K562 (cell line): ENCODE results near the gene MAST4. TPM values are rescaled to one million over a fixed set of nuclear protein-coding genes. Genes with fewer than 3 reads are reported as not detected.

Experiments used
- ARID2 ChIP-seq: fragments of 450-650 bp; IDR thresholded peaks from 2 replicates; pipeline ENCODE4 v1.6.1; 2017; ENCODE audit warnings: antibody characterized with exemption, mild to moderate bottlenecking
- ARNT ChIP-seq, 2 experiments: fragments of 450-650 bp; IDR thresholded peaks; 2 replicates each; pipeline ENCODE4 v1.6.1; 2016; ENCODE audit warnings: mild to moderate bottlenecking in 1 of 2
- BMI1 ChIP-seq: fragments of 150-350 bp; IDR thresholded peaks from 2 replicates; pipeline ENCODE4 v1.6.1; 2014; ENCODE audit warnings: low read length
- CBFA2T3 ChIP-seq: fragments of 450-650 bp; IDR thresholded peaks from 2 replicates; pipeline ENCODE4 v1.6.1; 2017
- FOXK1 ChIP-seq: sonication (generic); formaldehyde crosslinking; IDR thresholded peaks from 2 replicates; pipeline ENCODE4 v1.8.0; 2022; ENCODE audit warnings: missing genetic modification reagents, mild to moderate bottlenecking, borderline replicate concordance
- GABPB2 ChIP-seq: fragments of 250-450 bp; sonication (Bioruptor Pico); conservative IDR thresholded peaks from 2 replicates; pipeline ENCODE4 v1.5.1; 2021; ENCODE audit warnings: mild to moderate bottlenecking
- GATA2 ChIP-seq: sonication (generic); formaldehyde crosslinking; IDR thresholded peaks from 2 replicates; pipeline ENCODE4 v1.4.0; 2020; ENCODE audit warnings: mild to moderate bottlenecking, missing genetic modification reagents
- HOXB6 ChIP-seq: fragments of 250-450 bp; sonication (Bioruptor Pico); IDR thresholded peaks from 2 replicates; pipeline ENCODE4 v1.5.1; 2022; ENCODE audit warnings: mild to moderate bottlenecking, borderline replicate concordance
- KDM1A ChIP-seq, 2 experiments: fragments of 450-650 bp; IDR thresholded peaks; 2 replicates each; pipeline ENCODE4 v1.6.1; 2016; ENCODE audit warnings: mild to moderate bottlenecking in 2 of 2
- KLF1 ChIP-seq: fragments of 450-650 bp; IDR thresholded peaks from 2 replicates; pipeline ENCODE4 v1.6.1; 2016; ENCODE audit warnings: missing genetic modification characterization, missing compliant biosample characterization
- MCM2 ChIP-seq: fragments of 450-650 bp; IDR thresholded peaks from 2 replicates; pipeline ENCODE4 v1.6.1; 2017; ENCODE audit warnings: low read depth, mild to moderate bottlenecking
- MTF1 ChIP-seq: fragments of 250-450 bp; sonication (Bioruptor Pico); IDR thresholded peaks from 2 replicates; pipeline ENCODE4 v1.9.0; 2021; ENCODE audit warnings: moderate library complexity, mild to moderate bottlenecking, inconsistent platforms, borderline replicate concordance
- NFIC ChIP-seq: fragments of 450-650 bp; IDR thresholded peaks from 2 replicates; pipeline ENCODE4 v1.6.1; 2017; ENCODE audit warnings: mild to moderate bottlenecking, inconsistent platforms
- POLR2B ChIP-seq: fragments of 450-650 bp; IDR thresholded peaks from 2 replicates; pipeline ENCODE4 v1.6.1; 2018; ENCODE audit warnings: low read depth; ENCODE audit not compliant: partially characterized antibody
- PTTG1 ChIP-seq: fragments of 450-650 bp; IDR thresholded peaks from 2 replicates; pipeline ENCODE4 v1.6.1; 2016; ENCODE audit warnings: low read depth, mild to moderate bottlenecking, missing genetic modification characterization, missing compliant biosample characterization
- RBM39 ChIP-seq: fragments of 200-400 bp; formaldehyde crosslinking; optimal IDR thresholded peaks from 2 replicates; pipeline ENCODE3; 2018; ENCODE audit warnings: low read depth, low read length
- SOX6 ChIP-seq: fragments of 450-650 bp; IDR thresholded peaks from 2 replicates; pipeline ENCODE4 v1.6.1; 2014; ENCODE audit warnings: mild to moderate bottlenecking
- ZBTB8A ChIP-seq: fragments of 450-650 bp; IDR thresholded peaks from 2 replicates; pipeline ENCODE4 v1.6.1; 2018; ENCODE audit warnings: mild to moderate bottlenecking, moderate library complexity; ENCODE audit not compliant: partially characterized antibody
- ZFP30 ChIP-seq: fragments of 250-450 bp; sonication (Bioruptor Pico); IDR thresholded peaks from 2 replicates; pipeline ENCODE4 v1.8.0; 2022; ENCODE audit warnings: moderate library complexity, mild to moderate bottlenecking, inconsistent platforms, borderline replicate concordance
- ZNF311 ChIP-seq: fragments of 250-450 bp; sonication (Bioruptor Pico); IDR thresholded peaks from 2 replicates; pipeline ENCODE4 v1.4.0; 2020; ENCODE audit warnings: mild to moderate bottlenecking, moderate library complexity
- ZNF316 ChIP-seq: fragments of 450-650 bp; IDR thresholded peaks from 2 replicates; pipeline ENCODE4 v1.6.1; 2016
- ZNF551 ChIP-seq: fragments of 250-450 bp; sonication (Bioruptor Pico); IDR thresholded peaks from 2 replicates; pipeline ENCODE4 v1.5.0; 2021; ENCODE audit warnings: mild to moderate bottlenecking, moderate library complexity
- ZNF695 ChIP-seq: fragments of 450-650 bp; formaldehyde crosslinking; IDR thresholded peaks from 2 replicates; pipeline ENCODE4 v1.4.0; 2020; ENCODE audit warnings: mild to moderate bottlenecking, moderate library complexity
- ZNF79 ChIP-seq: fragments of 250-450 bp; sonication (Bioruptor Pico); IDR thresholded peaks from 2 replicates; pipeline ENCODE4 v1.4.0; 2020; ENCODE audit warnings: low read depth, mild to moderate bottlenecking, moderate library complexity
- polyA plus RNA-seq, 8 experiments: library from polyadenylated mRNA; depleted of rRNA in 4 of 8; stranded (reverse) in 5 of 8; unstranded in 3 of 8; fragments of >200 nt; fragmentation: Nextera tagmentation in 2 of 8; fragmentation: Illumina TruSeq in 1 of 8; extraction: Ambion mirVana in 2 of 8; extraction: Trizol in 1 of 8; gene quantifications; 2 replicates each; pipeline versions ENCODE4 v1.2.1 to v1.2.3, GENCODE V29; 2011 to 2014; ENCODE audit warnings: inconsistent platforms in 1 of 8, missing spikeins in 1 of 8
- total RNA-seq, 7 experiments: library from RNA; depleted of rRNA in 6 of 7; stranded (reverse); fragments of >200 nt in 6 of 7; fragmentation: Illumina TruSeq in 2 of 7; extraction: Trizol in 2 of 7; gene quantifications; 2 replicates each; pipeline versions ENCODE4 v1.2.1 to v1.2.3, GENCODE V29; 2011 to 2021; ENCODE audit warnings: low replicate concordance in 1 of 7
- TF ChIP-seq, protein P1 (sequence below): fragments of 450-650 bp; IDR thresholded peaks from 2 replicates; pipeline ENCODE4 v1.6.1; 2014; ENCODE audit warnings: low read depth, mild to moderate bottlenecking, moderate library complexity, borderline replicate concordance
- TF ChIP-seq, protein P2 (sequence below): IDR thresholded peaks from 2 replicates; pipeline ENCODE4 v1.6.1; 2011; ENCODE audit warnings: borderline replicate concordance, low read depth, mild to moderate bottlenecking, moderate library complexity, low read length; ENCODE audit not compliant: insufficient read depth, poor library complexity, severe bottlenecking
- TF ChIP-seq, protein P3 (sequence below): fragments of 250-450 bp; sonication (Bioruptor Pico); IDR thresholded peaks from 2 replicates; pipeline ENCODE4 v1.5.1; 2021; ENCODE audit warnings: mild to moderate bottlenecking

MAST4 gene
- total and polyA plus RNA-seq, 9 of the 15 experiments (the other 6 are each of a cell fraction or from before 2014, with no cell fraction given), result 0.88 to 10.1 (median 5.2) TPM

DNA sequence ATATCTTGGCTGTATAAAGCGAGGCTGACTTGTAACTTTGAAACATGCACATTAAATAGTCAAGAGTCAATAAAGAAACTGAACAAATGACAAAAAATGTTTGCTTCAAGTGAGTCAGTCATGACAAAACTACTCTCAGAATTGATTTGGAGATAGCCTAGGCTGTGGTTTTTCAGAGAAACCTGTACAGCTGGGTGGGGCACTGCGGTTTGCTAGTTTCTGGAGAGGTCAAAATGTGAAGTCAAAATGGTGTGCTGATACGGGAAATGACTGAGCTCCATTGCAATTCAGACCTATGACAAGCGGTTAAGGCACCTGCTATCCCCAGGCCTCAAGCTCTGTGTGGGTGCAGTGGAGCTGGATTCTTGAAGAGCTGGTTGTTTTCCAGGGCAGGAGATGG, 610.7 kb downstream of the MAST4 start (continued):
- TF ChIP-seq, protein P1, sequence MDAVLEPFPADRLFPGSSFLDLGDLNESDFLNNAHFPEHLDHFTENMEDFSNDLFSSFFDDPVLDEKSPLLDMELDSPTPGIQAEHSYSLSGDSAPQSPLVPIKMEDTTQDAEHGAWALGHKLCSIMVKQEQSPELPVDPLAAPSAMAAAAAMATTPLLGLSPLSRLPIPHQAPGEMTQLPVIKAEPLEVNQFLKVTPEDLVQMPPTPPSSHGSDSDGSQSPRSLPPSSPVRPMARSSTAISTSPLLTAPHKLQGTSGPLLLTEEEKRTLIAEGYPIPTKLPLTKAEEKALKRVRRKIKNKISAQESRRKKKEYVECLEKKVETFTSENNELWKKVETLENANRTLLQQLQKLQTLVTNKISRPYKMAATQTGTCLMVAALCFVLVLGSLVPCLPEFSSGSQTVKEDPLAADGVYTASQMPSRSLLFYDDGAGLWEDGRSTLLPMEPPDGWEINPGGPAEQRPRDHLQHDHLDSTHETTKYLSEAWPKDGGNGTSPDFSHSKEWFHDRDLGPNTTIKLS, result no peak
- TF ChIP-seq GABPB2 (CRISPR knock-in tag), result no peak
- peak; percentile 84 for TF ChIP-seq SOX6
- peak; percentile 51; the same call in 1 of the 2 replicates for TF ChIP-seq NFIC
- TF ChIP-seq MTF1, result no peak
- TF ChIP-seq KLF1 (tag), result peak; percentile 85; the same call in 1 of the 2 replicates
- TF ChIP-seq, protein P2, sequence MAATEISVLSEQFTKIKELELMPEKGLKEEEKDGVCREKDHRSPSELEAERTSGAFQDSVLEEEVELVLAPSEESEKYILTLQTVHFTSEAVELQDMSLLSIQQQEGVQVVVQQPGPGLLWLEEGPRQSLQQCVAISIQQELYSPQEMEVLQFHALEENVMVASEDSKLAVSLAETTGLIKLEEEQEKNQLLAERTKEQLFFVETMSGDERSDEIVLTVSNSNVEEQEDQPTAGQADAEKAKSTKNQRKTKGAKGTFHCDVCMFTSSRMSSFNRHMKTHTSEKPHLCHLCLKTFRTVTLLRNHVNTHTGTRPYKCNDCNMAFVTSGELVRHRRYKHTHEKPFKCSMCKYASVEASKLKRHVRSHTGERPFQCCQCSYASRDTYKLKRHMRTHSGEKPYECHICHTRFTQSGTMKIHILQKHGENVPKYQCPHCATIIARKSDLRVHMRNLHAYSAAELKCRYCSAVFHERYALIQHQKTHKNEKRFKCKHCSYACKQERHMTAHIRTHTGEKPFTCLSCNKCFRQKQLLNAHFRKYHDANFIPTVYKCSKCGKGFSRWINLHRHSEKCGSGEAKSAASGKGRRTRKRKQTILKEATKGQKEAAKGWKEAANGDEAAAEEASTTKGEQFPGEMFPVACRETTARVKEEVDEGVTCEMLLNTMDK, result no peak
- TF ChIP-seq BMI1, result no peak
- no peak for TF ChIP-seq ZNF551 (CRISPR knock-in tag)
- no peak for TF ChIP-seq POLR2B
- TF ChIP-seq, protein P3, sequence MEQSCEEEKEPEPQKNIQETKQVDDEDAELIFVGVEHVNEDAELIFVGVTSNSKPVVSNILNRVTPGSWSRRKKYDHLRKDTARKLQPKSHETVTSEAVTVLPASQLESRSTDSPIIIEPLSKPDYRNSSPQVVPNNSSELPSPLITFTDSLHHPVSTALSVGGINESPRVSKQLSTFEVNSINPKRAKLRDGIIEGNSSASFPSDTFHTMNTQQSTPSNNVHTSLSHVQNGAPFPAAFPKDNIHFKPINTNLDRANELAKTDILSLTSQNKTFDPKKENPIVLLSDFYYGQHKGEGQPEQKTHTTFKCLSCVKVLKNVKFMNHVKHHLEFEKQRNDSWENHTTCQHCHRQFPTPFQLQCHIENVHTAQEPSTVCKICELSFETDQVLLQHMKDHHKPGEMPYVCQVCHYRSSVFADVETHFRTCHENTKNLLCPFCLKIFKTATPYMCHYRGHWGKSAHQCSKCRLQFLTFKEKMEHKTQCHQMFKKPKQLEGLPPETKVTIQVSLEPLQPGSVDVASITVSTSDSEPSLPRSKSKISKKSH, result no peak
- TF ChIP-seq ZNF316, result no peak
- no peak for TF ChIP-seq ZBTB8A
- no peak for TF ChIP-seq RBM39
- no peak for TF ChIP-seq ARID2
- peak; percentile 35 to 64; a peak in 2 of 4 replicates for TF ChIP-seq ARNT (IDR thresholded peaks at IDR 0.05)
- TF ChIP-seq ZFP30 (CRISPR knock-in tag), result no peak
- no peak for TF ChIP-seq FOXK1
- TF ChIP-seq ZNF695, result no peak
- TF ChIP-seq ZNF311 (CRISPR knock-in tag), result no peak
- no peak for TF ChIP-seq HOXB6
- TF ChIP-seq KDM1A (IDR thresholded peaks at IDR 0.05), result peak; percentile 99
- peak; percentile 89 for TF ChIP-seq CBFA2T3
- TF ChIP-seq MCM2, result no peak
- no peak for TF ChIP-seq ZNF79 (CRISPR knock-in tag)
- TF ChIP-seq PTTG1 (tag), result no peak
- peak; percentile 98 for TF ChIP-seq GATA2 (CRISPR knock-in tag)
